ENCODE measurements around the gene TAF1C. TPM values are rescaled to one million over a fixed set of nuclear protein-coding genes. Genes with fewer than 3 reads are reported as not detected.
A peak's percentile ranks its signal among the peaks of the same experiment; 100 is the strongest.

The TAF1C gene
- total RNA-seq, 1 donor from 2014 or later = 83.7 TPM

GRCh38 chr16:84190731-84191388 is 4.0 kb upstream of the TAF1C start, which contains the start of gene ADAD2:
TSS of gene ADAD2 (plus strand) at chr16:84191157. CDS start at chr16:84191231, 74 bp downstream.
- no peak for DNase-seq (ENCODE audit: extremely low spot score, unreplicated experiment)
- no peaks in the 10 kb centered on the region for H3K36me3 Mint-ChIP-seq
- H3K4me1 Mint-ChIP-seq (ENCODE audit: unreplicated experiment) = peaks cover 10% of the 10 kb centered on the region
- H3K27me3 Mint-ChIP-seq = no peaks in the 10 kb centered on the region
- H3K4me3 Mint-ChIP-seq = no peak within 1 kb of the TSS
- H3K27ac Mint-ChIP-seq = no peak within 1 kb of the TSS
- TF ChIP-seq CTCF (conservative IDR thresholded peaks at IDR 0.05) = no peak
- H3K9me3 Mint-ChIP-seq = no peaks in the 10 kb centered on the region

- DNase-seq (ENCODE audit: extremely low spot score, unreplicated experiment) = no peak
- Mint-ChIP-seq H3K4me1 (ENCODE audit: unreplicated experiment) (peaks cover 10% of the 10 kb centered on the region), H3K9me3 (no peaks in the 10 kb centered on the region), H3K27ac (no peak overlapping the region), H3K36me3 (peaks cover 5% of the 10 kb centered on the region), H3K4me3 (peak overlapping the region; percentile 96), H3K27me3 (no peaks in the 10 kb centered on the region)
- no peak for TF ChIP-seq CTCF (conservative IDR thresholded peaks at IDR 0.05)
These were observed 2.1 kb downstream of the TAF1C start for GRCh38 chr16:84184775-84185174.

GRCh38 chr16:84183911-84184591 is 2.8 kb downstream of the TAF1C start:
- Mint-ChIP-seq H3K27me3 (no peaks in the 10 kb centered on the region), H3K9me3 (no peaks in the 10 kb centered on the region), H3K27ac (no peak overlapping the region), H3K36me3 (peaks cover 5% of the 10 kb centered on the region), H3K4me1 (ENCODE audit: unreplicated experiment) (peaks cover 10% of the 10 kb centered on the region), H3K4me3 (peak overlapping the region; percentile 96)
- DNase-seq (ENCODE audit: extremely low spot score, unreplicated experiment) = no peak
- peak; percentile 32 for TF ChIP-seq CTCF (conservative IDR thresholded peaks at IDR 0.05)

- no peaks in the 10 kb centered on the region for H3K9me3 Mint-ChIP-seq
- no peak overlapping the region for H3K27ac Mint-ChIP-seq
- H3K4me1 Mint-ChIP-seq (ENCODE audit: unreplicated experiment) = peaks cover 10% of the 10 kb centered on the region
- no peaks in the 10 kb centered on the region for H3K27me3 Mint-ChIP-seq
- peaks cover 5% of the 10 kb centered on the region for H3K36me3 Mint-ChIP-seq
- no peak for TF ChIP-seq CTCF (conservative IDR thresholded peaks at IDR 0.05)
- no peak overlapping the region for H3K4me3 Mint-ChIP-seq
- no peak for DNase-seq (ENCODE audit: extremely low spot score, unreplicated experiment)
These were observed 3.3 kb downstream of the TAF1C start for GRCh38 chr16:84183572-84183875.

- Mint-ChIP-seq H3K9me3 (no peaks in the 10 kb centered on the region), H3K4me1 (ENCODE audit: unreplicated experiment) (peaks cover 12% of the 10 kb centered on the region), H3K27ac (no peak overlapping the region), H3K36me3 (peaks cover 5% of the 10 kb centered on the region), H3K27me3 (no peaks in the 10 kb centered on the region), H3K4me3 (peak overlapping the region; percentile 60)
- DNase-seq (ENCODE audit: extremely low spot score, unreplicated experiment) = no peak
- no peak for TF ChIP-seq CTCF (conservative IDR thresholded peaks at IDR 0.05)
These were observed 3.9 kb downstream of the TAF1C start for GRCh38 chr16:84182680-84183571.
